ENCODE measurements around the gene ZMYM3.
"Not testable (repeated sequence)": the region's sequence is repeated elsewhere in the genome, so short reads cannot be mapped to it uniquely, and the experiment has no call there.

Gene ZMYM3

DNA sequence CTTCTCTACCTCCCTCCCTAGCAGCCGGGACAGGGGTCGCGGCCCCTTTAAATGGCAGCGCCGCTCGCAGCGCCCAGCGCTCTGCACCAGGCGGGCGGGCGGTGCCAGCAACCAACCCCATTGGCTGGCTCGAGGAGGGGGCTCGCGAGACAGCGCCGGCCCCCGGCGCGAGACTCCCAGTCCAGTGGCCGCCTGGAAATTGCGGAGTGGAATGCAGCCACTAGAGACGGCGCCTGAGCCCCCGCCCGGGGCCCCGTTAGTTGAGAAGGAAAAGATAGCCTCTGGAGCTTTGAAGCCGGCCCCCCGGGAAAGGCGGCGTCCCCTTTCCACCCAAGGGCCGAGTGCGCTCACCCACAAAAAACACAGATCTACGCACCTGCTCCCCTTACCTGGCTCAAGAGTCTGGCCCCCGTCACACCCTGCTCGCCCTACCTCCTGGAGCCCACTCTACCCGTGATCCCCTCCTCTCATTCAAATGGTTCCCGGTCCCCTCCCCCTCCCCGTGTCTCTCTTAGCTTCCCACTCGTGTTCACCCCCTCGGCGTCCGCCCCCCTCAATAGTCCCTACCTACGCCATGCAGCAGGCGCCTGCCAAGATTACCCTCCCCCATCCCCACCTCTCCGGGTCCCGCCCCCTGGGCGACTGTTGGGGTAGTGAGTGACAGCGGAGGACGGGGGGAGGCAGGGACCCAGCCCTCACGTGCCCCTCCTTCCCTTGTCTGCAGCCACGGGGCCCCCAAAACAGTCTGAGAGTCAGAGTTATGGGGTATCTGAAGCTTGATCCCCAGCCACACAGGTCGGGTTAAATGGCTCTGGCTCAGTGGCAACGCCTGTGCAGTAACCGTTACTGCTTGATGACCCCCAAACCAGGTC, at the start of gene ZMYM3:
TSS of gene ZMYM3 (minus strand) at position 49 of the 872 bp plus-strand sequence. CDS start 885 bp downstream, outside the sequence.
- peak; percentile 85 for DNase-seq

- no peak for DNase-seq
Observed at GRCh38 chrX:71302461-71303213, 48.7 kb upstream of the ZMYM3 start.

DNA sequence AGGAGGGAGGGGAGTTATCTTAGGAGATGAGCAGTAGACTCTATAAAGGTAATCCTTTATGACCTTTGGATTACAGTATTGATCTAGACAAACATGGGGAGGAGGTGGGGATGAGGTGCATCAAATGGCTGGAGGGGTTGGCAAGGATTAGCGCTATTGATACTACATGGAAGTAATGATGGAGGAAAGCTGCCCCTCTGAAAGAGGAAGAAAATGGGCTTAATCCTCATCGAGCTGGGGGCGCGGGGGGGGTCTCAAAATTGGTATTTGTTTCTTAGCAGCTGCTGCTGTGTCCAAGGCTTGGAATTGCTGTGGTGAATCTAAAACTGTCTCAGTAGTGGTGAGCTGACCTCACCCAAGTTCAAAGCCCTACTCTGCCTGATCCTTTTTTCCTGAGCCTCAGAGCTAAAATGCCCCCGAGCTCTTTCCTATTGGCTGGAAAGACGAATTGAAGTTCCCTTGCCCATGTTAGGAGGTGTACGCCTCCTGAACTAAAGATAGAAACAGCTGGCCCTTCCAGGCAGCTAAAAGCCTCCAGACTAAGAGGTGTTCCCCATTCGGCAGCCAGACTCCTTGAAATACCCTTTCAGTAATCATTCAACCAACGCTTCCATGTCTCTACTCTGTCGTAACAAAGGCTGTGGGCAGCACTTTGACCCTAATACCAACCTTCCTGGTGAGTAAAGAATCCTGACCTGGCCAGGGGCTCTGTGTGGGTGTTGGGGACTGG, 47.4 kb upstream of the ZMYM3 start, which contains the start of gene ITGB1BP2:
TSS of gene ITGB1BP2 (plus strand) at position 556 of the 730 bp plus-strand sequence. CDS start at position 613, 57 bp downstream.
- no peak for DNase-seq

- not testable (repeated sequence) for DNase-seq
Observed at GRCh38 chrX:71300495-71300894, 46.6 kb upstream of the ZMYM3 start.

GRCh38 chrX:71300064-71300463, 46.1 kb upstream of the ZMYM3 start:
- not testable (repeated sequence) for DNase-seq

DNA sequence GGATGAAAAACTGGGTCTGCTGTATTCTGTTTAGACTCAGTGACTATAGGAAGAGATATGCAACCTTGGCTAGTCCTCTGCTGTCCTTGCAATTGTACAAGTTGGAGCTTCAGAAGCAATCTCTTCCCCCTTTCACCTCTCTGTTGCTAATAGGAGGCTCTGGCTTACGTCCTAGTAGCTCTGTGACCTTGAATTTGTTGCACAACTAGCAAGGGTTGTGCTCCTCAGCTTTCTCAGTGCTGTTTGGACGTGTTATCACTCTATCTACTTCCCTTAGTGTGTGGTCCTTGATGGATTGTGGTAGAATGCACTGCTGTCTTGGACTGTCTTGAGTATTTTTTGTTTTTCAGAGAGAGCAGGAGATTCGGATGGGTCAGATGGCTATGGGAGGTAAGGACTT, 44.2 kb upstream of the ZMYM3 start:
- no peak for DNase-seq

DNA sequence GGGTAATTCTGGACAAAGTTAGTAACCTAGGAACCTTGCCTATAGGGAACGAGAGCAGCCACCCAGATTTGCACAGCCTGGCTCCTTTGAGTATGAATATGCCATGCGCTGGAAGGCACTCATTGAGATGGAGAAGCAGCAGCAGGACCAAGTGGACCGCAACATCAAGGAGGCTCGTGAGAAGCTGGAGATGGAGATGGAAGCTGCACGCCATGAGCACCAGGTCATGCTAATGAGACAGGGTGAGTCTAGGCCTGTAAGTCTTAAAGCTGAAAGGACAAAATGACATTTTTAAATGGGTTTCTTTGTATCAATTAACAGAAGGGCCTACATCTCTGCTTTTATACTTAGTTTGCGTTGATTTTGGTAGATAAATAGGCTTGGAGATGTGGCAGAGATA, 42.9 kb upstream of the ZMYM3 start:
- DNase-seq: no peak

DNA sequence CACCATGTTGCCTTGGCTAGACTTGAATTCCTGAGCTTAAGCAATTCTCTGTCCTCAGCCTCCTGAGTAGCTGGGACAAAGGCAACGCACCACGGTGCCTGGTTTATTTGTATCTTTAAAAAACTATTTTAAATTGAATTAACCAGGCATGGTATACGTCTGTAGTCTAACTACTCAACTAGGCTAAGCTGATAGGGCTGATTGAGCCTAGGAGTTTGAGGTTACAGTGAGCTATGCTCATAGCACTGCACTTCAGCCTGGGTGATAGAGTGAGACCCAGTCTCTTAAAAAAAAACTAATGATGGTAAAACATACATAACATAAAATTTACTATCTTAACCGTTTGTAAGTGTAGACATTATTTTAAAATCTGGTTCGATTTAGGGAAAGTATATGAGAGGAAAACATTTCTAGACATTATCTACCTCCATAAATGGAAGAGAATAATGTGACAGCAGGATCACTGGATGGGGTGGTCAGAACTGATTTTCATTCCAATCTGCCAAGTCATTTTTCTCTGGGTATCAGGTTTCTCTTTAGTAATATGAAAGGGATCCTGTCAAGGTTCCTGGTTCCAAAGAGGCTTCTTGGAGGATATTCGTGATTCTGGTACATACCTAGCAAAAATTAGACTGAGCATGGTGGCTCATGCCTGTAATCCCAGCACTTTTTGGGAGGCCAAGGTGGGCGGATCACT, 38.9 kb upstream of the ZMYM3 start:
- DNase-seq: no peak

GRCh38 chrX:71291381-71291780, 37.4 kb upstream of the ZMYM3 start:
- no peak for DNase-seq

GRCh38 chrX:71285929-71286328, 32.0 kb upstream of the ZMYM3 start:
- no peak for DNase-seq

GRCh38 chrX:71283403-71284143, 29.6 kb upstream of the ZMYM3 start, which contains the start of gene NONO:
TSS of gene NONO (plus strand) at chrX:71283635. CDS start at chrX:71290638, 7,003 bp downstream.
- peak; percentile 96 for DNase-seq

DNA sequence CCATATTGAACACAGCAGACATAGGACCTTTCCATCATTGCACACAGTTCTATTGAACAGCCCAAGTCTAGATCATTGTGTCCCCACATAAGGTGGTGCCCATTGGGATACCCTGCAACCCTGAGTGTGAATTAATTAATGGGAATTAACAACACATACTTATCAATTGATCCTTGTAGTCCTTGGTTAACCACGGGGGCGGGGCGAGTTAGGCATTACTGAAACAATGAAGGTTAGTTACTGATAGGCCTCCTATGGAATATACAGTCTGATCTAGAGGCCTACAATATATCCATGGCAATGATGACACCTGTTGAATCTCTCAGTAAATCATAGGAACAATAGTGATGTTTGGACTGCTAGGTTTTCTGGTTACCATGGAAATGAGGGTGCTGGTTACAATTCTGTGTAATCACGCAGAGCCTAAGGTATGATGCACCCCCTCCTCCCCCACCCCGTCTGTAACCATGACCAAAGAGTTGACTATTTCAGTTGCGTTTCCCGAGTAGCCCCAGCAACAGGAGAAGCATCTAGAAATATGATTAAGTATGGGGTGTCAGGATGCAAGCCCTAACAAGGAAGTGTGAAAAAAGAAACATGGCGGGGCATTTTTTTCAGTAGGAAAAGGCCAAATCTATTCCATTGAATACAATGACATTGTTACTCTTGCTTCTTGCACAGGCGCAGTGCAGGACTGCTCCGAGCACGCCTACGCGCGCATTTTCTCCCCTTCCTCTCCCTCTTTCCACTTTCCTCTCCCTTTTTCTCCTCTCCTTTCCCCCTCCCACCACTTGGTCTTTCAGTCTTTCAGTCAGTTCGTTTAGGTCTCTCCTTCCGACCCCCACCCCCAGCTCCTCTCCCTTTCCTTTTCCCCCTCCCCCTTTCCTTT, 28.8 kb upstream of the ZMYM3 start:
- DNase-seq: peak; percentile 66

DNA sequence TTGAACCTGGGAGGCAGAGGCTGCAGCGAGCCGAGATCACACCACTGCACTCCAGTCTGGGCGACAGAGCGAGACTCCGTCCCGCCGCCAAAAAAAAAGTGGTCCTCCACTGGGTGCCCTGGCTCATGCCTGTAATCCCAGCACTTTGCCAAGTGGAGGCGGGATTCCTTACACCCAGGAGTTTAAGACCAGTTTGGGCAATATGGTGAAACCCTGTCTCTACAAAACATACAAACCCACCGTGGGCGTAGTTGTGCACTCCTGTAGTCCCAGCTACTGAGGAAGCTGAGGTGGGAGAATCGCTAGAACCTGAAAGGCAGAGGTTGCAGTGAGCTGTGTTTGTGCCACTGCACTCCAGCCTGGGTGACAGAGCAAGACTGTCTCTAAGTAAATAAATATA, 27.4 kb upstream of the ZMYM3 start:
- not testable (repeated sequence) for DNase-seq

GRCh38 chrX:71272313-71272712, 18.4 kb upstream of the ZMYM3 start:
- not testable (repeated sequence) for DNase-seq

DNA sequence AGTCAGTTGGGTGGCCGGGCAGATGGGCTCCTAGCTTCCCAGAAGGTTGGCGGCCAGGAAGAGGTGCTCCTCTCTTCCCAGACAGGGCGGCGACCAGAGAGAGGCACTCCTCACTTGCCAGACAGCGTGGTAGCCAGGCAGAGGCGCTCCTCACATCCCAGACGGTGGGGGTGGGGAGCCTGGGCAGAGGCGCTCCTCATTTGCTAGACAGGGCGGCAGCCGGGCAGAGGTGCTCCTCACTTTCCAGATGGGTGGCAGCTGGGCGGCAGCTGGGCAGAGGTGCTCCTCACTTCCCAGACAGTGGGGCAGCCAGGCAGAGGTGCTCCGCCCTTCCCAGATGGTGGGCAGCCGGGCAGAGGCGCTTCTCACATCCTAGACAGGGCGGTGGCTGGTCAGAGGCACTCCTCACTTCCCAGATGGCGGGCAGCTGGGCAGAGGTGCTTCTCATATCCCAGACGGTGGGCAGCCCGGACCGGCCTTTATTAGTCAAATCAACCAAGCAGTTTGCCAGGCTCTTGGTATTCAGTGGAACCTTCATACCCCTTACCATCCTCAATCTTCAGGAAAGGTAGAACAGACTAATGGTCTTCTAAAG, 16.0 kb upstream of the ZMYM3 start:
- no peak for DNase-seq

DNA sequence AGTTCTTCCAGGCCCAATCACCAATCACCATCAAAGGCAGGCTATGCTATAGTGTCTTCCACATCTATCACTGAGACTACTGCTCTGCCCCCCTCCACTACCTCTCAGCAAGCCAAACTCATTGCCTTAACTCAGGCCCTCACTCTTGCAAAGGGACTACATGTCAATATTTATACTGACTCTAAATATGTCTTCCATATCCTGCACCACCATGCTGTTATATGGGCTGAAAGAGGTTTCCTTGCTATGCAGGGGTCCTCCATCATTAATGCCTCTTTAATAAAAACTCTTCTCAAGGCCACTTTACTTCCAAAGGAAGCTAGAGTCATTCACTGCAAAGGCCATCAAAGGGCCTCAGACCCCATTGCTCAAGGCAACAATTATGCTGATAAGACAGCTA, 14.7 kb upstream of the ZMYM3 start:
- not testable (repeated sequence) for DNase-seq

DNA sequence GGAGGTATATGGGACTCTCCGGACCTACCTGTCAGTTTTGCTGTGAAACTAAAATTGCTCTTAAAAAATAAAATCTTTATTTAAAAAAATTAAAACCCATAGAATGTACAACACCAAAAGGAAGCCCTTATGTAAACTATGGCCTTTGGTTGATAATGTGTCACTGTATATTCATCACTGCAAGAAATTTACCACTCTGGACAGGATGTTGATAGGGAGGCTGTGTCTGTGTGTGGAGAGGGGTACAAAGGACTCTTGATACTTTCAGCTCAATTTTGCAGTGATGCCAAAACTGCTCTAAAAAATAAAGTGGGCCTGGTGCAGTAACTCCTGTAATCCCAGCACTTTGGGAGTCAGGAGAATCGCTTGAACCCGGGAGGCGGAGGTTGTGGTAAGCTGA, 2.9 kb upstream of the ZMYM3 start:
- no peak for DNase-seq

DNA sequence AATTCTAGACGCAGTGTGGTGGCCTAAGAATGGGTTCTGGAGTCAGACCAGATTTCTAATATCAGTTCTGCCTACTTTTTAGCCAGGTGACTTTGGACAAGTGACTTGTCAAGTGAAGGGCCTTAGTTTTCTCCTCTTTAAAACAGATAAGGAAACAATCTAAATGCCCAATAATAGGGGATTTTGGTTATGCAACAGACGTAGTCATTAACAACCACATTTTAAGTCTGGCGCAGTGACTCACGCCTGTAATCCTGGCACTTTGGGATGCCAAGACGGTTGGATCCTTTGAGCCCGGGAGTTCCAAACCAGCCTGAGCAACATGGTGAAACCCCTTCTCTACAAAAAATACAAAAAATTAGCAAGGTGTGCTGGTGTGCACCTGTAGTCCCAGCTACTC, 2.1 kb upstream of the ZMYM3 start:
- no peak for DNase-seq

- DNase-seq: peak; percentile 55
Observed at GRCh38 chrX:71253253-71254091, 468 bp downstream of the ZMYM3 start.
